Aorta (tissue), 5 donors: ENCODE measurements around the gene RLF. TPM values are rescaled to one million over a fixed set of nuclear protein-coding genes. Genes with fewer than 3 reads are reported as not detected.
"Not testable (repeated sequence)": the region's sequence is repeated elsewhere in the genome, so short reads cannot be mapped to it uniquely, and the experiment has no call there.

Experiments used
- ATAC-seq: fragments of 200-7000 bp; cut with Tn5 transposase; one replicate; pipeline ENCODE4 v1.9.1; 2022; ENCODE audit warnings: moderate library complexity; ENCODE audit not compliant: low FRiP score
- DNase-seq, 2 donors: peaks; one replicate each; pipeline ENCODE4 v3.0.0-alpha.2; 2020
- H3K27ac ChIP-seq, 2 donors: one replicate each; pipeline ENCODE4 v1.5.1; 2013; ENCODE audit warnings: low read length in 2 of 2, mild to moderate bottlenecking in 2 of 2, moderate library complexity in 2 of 2, control low read depth in 1 of 2, inconsistent platforms in 1 of 2, low read depth in 1 of 2
- H3K27me3 ChIP-seq, 2 donors: one replicate each; pipeline ENCODE4 v1.6.1; 2013; ENCODE audit warnings: control low read depth in 1 of 2, low read length in 1 of 2, mild to moderate bottlenecking in 1 of 2, moderate library complexity in 1 of 2; ENCODE audit not compliant: insufficient read depth in 2 of 2, control insufficient read depth in 1 of 2
- H3K36me3 ChIP-seq, 2 donors: one replicate each; pipeline ENCODE4 v1.6.1; 2013; ENCODE audit warnings: control low read depth in 1 of 2, low read length in 1 of 2, mild to moderate bottlenecking in 1 of 2; ENCODE audit not compliant: insufficient read depth in 2 of 2, control insufficient read depth in 1 of 2
- H3K4me1 ChIP-seq, 2 donors: one replicate each; pipeline ENCODE4 v1.6.1; 2013; ENCODE audit warnings: low read length in 2 of 2, control low read depth in 1 of 2, mild to moderate bottlenecking in 1 of 2, moderate library complexity in 1 of 2; ENCODE audit not compliant: insufficient read depth in 2 of 2, control insufficient read depth in 1 of 2
- H3K4me3 ChIP-seq, 2 donors: one replicate each; pipeline ENCODE4 v1.5.1; 2013; ENCODE audit warnings: low read length in 2 of 2, control low read depth in 1 of 2, mild to moderate bottlenecking in 1 of 2
- H3K9me3 ChIP-seq: one replicate; pipeline ENCODE4 v1.6.1; 2013; ENCODE audit warnings: mild to moderate bottlenecking, low read length; ENCODE audit not compliant: control insufficient read depth
- WGBS, 2 donors: extraction: QIAGEN DNeasy Blood & Tissue Kit; methylation state at CpG; one replicate each; pipeline ENCODE4 v1.1.7; 2013; 5-methylcytosine and 5-hydroxymethylcytosine counted together
- intact Hi-C, 2 donors: fragments of 100-400 bp; cut with DNase I; formaldehyde crosslinking; loops; one replicate each; pipeline versions ENCODE4 v1.14.2 to v1.15.0; 2022
- polyA plus RNA-seq, 2 donors: library from polyadenylated mRNA; stranded (reverse); fragments of 200-250 nt; gene quantifications; one replicate each; pipeline ENCODE4 v1.2.3, GENCODE V29; 2013
- total RNA-seq, 2 donors: library from RNA; stranded (reverse); fragmentation: NEBNext Ultra II Directional; extraction: Animal tissue kit (Norgen Biotek cat#: 25700); gene quantifications; one replicate each; pipeline ENCODE4 v1.2.1, GENCODE V29; 2021
- donor health status: healthy with polysubstance abuse.
- donor health status: Bipolar disorder and iron deficiency.
- donor health status: DM: no; HTN: no; CAD: no.
- donor health status: DM: no; HTN: no; CAD: no.
- donor health status: DM: yes; HTN: yes; CAD: no.

Gene RLF
- total and polyA plus RNA-seq, 4 donors = 3.1 to 25.1 (median 13.0) TPM

- Histone ChIP-seq H3K36me3 (no peaks in the 10 kb centered on the region), H3K27me3 (no peaks in the 10 kb centered on the region), H3K4me1 (peaks cover 0 to 5% of the 10 kb centered on the region in 2 donors), H3K4me3 (no peak overlapping the region), H3K27ac (no peak overlapping the region), H3K9me3 (no peaks in the 10 kb centered on the region)
- WGBS, 2 donors = 70 to 74% methylated on average over 3 of the region's 3 CpGs
- no peak for ATAC-seq
- intact Hi-C loops = no loop called here
- no peak for DNase-seq
Observed at GRCh38 chr1:40210511-40211204, 49.5 kb downstream of the RLF start.

GRCh38 chr1:40218333-40218732 lies 57.1 kb downstream of the RLF start:
- 93% methylated on average over 5 of the region's 5 CpGs for WGBS, 2 donors
- H3K36me3 ChIP-seq = no peaks in the 10 kb centered on the region

GRCh38 chr1:40221471-40221905 lies 60.3 kb downstream of the RLF start:
- H3K36me3 ChIP-seq, H3K4me1 ChIP-seq, H3K27ac ChIP-seq, H3K9me3 ChIP-seq, intact Hi-C loops, ATAC-seq, H3K27me3 ChIP-seq, DNase-seq, H3K4me3 ChIP-seq: not testable (repeated sequence)
- 80 to 82% methylated on average over 18 of the region's 18 CpGs for WGBS, 2 donors

More at GRCh38 chr1:40218333-40218732, 57.1 kb downstream of the RLF start:
- no peaks in the 10 kb centered on the region for H3K9me3 ChIP-seq
- intact Hi-C loops = no loop called here
- no peak overlapping the region for H3K27ac ChIP-seq
- H3K4me1 ChIP-seq = no peaks in the 10 kb centered on the region
- DNase-seq = no peak
- no peak for ATAC-seq
- H3K27me3 ChIP-seq = no peaks in the 10 kb centered on the region
- no peak overlapping the region for H3K4me3 ChIP-seq

- Histone ChIP-seq H3K4me3 (no peak overlapping the region), H3K9me3 (no peaks in the 10 kb centered on the region), H3K36me3 (no peaks in the 10 kb centered on the region), H3K27ac (no peak overlapping the region), H3K4me1 (no peaks in the 10 kb centered on the region), H3K27me3 (no peaks in the 10 kb centered on the region)
- 76 to 78% methylated on average over 3 of the region's 3 CpGs for WGBS, 2 donors
- intact Hi-C loops = no loop called here
- no peak for DNase-seq
- ATAC-seq = no peak
Observed at GRCh38 chr1:40221977-40222772, 61.0 kb downstream of the RLF start.

- H3K36me3 ChIP-seq = no peaks in the 10 kb centered on the region
- H3K27me3 ChIP-seq = no peaks in the 10 kb centered on the region
- no peaks in the 10 kb centered on the region for H3K9me3 ChIP-seq
- DNase-seq = no peak
- intact Hi-C loops = no loop called here
- WGBS, 2 donors = 95 to 96% methylated on average over 6 of the region's 6 CpGs
- H3K4me3 ChIP-seq = no peak overlapping the region
- ATAC-seq = no peak
- H3K4me1 ChIP-seq = no peaks in the 10 kb centered on the region
- no peak overlapping the region for H3K27ac ChIP-seq
Observed at GRCh38 chr1:40224040-40224439, 62.9 kb downstream of the RLF start.

GRCh38 chr1:40226192-40226591 lies 65.0 kb downstream of the RLF start:
- Histone ChIP-seq H3K27me3 (no peaks in the 10 kb centered on the region), H3K9me3 (no peaks in the 10 kb centered on the region), H3K27ac (no peak overlapping the region), H3K36me3 (no peaks in the 10 kb centered on the region), H3K4me3 (no peak overlapping the region), H3K4me1 (no peaks in the 10 kb centered on the region)
- DNase-seq = no peak
- intact Hi-C loops = no loop called here
- ATAC-seq = no peak
- WGBS, 2 donors = 92 to 93% methylated on average over 3 of the region's 3 CpGs

GRCh38 chr1:40232444-40232843 lies 71.3 kb downstream of the RLF start:
- Histone ChIP-seq H3K4me3 (no peak overlapping the region), H3K27me3 (no peaks in the 10 kb centered on the region), H3K4me1 (no peaks in the 10 kb centered on the region), H3K9me3 (no peaks in the 10 kb centered on the region), H3K27ac (peak overlapping the region in 1 of 2 donors; percentile 36), H3K36me3 (peaks cover 9 to 14% of the 10 kb centered on the region in 2 donors)
- ATAC-seq (no peak), DNase-seq (no peak)
- intact Hi-C loops = no loop called here
- WGBS, 2 donors = 97 to 98% methylated on average over 4 of the region's 4 CpGs

GRCh38 chr1:40239626-40240025 lies 78.4 kb downstream of the RLF start:
- H3K4me3 ChIP-seq = no peak overlapping the region
- ATAC-seq (no peak), DNase-seq (no peak)
- 57 to 72% methylated on average over 1 of the region's 1 CpG for WGBS, 2 donors
- no peaks in the 10 kb centered on the region for H3K9me3 ChIP-seq
- intact Hi-C loops = no loop called here
- no peaks in the 10 kb centered on the region for H3K27me3 ChIP-seq
- peaks cover 4 to 16% of the 10 kb centered on the region in 2 donors for H3K36me3 ChIP-seq
- H3K4me1 ChIP-seq = peaks cover 0 to 5% of the 10 kb centered on the region in 2 donors
- H3K27ac ChIP-seq = no peak overlapping the region

- peaks cover 4 to 16% of the 10 kb centered on the region in 2 donors for H3K36me3 ChIP-seq
- ATAC-seq = no peak
- peaks cover 0 to 5% of the 10 kb centered on the region in 2 donors for H3K4me1 ChIP-seq
- 84% methylated on average over 2 of the region's 2 CpGs for WGBS, 2 donors
- DNase-seq = no peak
- intact Hi-C loops = no loop called here
- no peak overlapping the region for H3K4me3 ChIP-seq
- H3K9me3 ChIP-seq = no peaks in the 10 kb centered on the region
- H3K27ac ChIP-seq = no peak overlapping the region
- H3K27me3 ChIP-seq = no peaks in the 10 kb centered on the region
Observed at GRCh38 chr1:40240390-40240789, 79.2 kb downstream of the RLF start.
